Measurements from ENCODE around the gene GALNT1.

The GALNT1 gene

DNA sequence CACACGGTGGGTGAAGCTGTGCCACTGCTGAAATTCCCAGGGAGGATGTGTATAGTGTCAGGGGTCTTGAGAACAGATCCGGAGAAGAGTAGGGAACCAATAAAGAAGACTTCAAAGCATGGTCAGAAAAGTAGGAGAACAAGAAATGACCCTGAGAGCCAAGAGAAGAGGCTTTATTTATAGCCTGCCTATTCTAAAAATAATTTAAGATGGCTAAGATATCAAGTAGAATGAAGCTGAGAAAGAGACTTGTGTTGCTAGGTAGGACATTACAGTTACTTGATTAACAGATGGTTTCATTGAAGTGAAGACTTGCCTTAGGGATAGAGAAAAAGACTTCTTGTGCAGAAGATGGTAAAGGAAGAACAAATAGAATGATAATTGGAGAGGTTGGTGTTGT lies 43.7 kb downstream of the GALNT1 start:
- H3K4me3 ChIP-seq (ENCODE audit: low read length), result no peak overlapping the region
- no peak for TF ChIP-seq CTCF (conservative IDR thresholded peaks at IDR 0.05; ENCODE audit: low read depth, low read length)
- no peak for DNase-seq (ENCODE audit: low read depth)

GRCh38 chr18:35633761-35634160 lies 52.2 kb downstream of the GALNT1 start:
- no peak overlapping the region for H3K4me3 ChIP-seq (ENCODE audit: low read length)
- DNase-seq (ENCODE audit: low read depth), result no peak
- no peak for TF ChIP-seq CTCF (conservative IDR thresholded peaks at IDR 0.05; ENCODE audit: low read depth, low read length)

DNA sequence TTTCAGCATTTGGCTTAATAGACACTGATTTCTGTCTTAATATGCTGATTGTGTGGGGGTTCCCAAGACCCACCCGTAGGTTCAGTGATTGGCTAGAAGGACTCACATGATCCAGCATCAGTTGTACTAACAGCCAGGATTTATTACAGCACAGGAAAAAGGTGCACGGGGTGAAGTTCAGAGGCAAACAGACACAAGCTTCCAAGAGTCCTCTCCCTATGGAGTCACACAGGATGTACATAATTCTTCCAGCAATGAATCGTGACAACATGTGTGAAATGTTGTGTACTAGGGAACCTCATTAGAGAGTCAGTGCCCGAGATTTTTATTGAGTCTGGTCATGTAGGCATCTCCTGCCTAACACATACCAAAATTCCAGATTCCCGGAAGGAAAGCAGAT lies 52.8 kb downstream of the GALNT1 start:
- H3K4me3 ChIP-seq (ENCODE audit: low read length), result no peak overlapping the region
- no peak for TF ChIP-seq CTCF (conservative IDR thresholded peaks at IDR 0.05; ENCODE audit: low read depth, low read length)
- DNase-seq (ENCODE audit: low read depth), result no peak

DNA sequence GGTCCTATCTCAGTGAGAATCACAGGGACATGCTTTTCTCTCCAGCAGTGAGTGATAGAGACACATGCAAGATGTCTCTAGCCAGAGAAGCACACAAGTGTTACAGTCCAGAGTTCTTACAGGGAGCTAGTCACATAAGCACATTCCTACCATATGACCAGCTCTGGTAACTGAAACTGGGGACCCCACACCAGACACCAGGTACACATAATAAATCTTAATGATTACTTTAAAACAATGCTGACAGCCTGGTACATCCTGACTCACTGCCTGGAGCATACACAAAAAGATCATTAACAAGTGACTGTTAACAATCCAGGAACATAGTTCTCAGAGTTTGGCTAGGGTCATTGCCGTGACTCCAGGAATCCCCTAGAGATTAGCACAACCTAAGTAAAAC lies 53.6 kb downstream of the GALNT1 start:
- DNase-seq (ENCODE audit: low read depth), result peak; percentile 32
- H3K4me3 ChIP-seq (ENCODE audit: low read length), result no peak overlapping the region
- no peak for TF ChIP-seq CTCF (conservative IDR thresholded peaks at IDR 0.05; ENCODE audit: low read depth, low read length)

- no peak overlapping the region for H3K4me3 ChIP-seq (ENCODE audit: low read length)
- no peak for DNase-seq (ENCODE audit: low read depth)
- TF ChIP-seq CTCF (conservative IDR thresholded peaks at IDR 0.05; ENCODE audit: low read depth, low read length), result no peak
Observed at GRCh38 chr18:35637227-35637626, 55.7 kb downstream of the GALNT1 start.

DNA sequence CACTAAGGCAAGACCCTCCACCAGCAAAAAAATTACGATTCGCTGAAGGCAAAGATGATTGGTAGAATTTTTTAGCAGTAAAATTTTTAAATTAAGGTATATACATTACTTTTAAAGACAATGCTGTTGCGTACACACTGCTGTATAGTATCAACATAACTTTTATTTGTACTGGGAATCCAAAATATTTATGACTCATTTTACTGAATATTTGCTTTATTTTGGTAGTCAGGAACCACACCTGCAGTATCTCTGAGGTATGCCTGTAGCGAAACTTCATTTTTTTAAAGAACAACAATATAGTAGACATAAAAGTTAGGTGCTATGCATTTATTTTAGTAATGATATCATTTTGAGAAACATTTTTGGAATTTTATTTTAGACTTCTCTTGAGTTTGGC lies 57.8 kb downstream of the GALNT1 start:
- no peak for DNase-seq (ENCODE audit: low read depth)
- H3K4me3 ChIP-seq (ENCODE audit: low read length), result no peak overlapping the region
- no peak for TF ChIP-seq CTCF (conservative IDR thresholded peaks at IDR 0.05; ENCODE audit: low read depth, low read length)

DNA sequence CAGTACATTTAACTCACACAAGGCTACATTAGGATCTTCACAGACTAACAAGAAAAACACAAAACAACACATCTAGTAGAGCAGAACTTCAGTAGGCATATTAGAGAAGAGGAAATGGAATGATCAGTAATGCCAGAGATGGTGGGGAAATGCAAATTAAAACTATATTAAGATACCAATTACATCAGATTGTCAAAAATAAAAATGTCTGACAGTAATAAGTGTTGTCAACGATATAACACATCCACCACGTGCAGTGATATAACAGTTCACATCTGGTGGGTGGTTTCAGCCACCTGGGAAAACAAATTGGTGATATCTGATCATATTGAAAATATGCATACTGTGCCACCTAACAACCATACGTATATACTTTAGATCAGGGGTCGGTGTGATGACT lies 59.9 kb downstream of the GALNT1 start:
- TF ChIP-seq CTCF (conservative IDR thresholded peaks at IDR 0.05; ENCODE audit: low read depth, low read length), result no peak
- no peak for DNase-seq (ENCODE audit: low read depth)
- no peak overlapping the region for H3K4me3 ChIP-seq (ENCODE audit: low read length)
